ENCODE data around the gene RAB25.

DNA sequence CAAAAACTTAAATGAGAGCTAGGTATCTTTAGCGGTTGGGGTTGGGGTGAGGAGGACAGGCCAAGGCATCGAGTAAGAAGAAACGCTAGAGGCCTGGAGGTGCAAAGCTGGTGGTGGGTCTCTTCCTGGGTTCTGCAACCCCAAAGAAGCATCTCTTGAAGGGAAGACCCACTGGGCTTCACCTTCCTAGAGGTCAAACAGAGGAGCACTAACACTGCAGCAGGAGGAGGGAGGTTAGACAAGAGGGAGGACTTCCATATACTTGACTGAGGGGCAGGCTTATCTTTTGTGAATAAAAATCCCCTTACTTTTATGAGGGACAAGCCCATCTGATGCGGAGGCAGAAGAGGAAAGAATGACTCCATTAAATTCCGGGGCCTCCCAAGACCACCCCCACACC, 18.8 kb downstream of the RAB25 start:
- no peak for TF ChIP-seq CTCF (IDR thresholded peaks at IDR 0.05; ENCODE audit: low read depth, low read length, missing input control)
- TF ChIP-seq SP1 (IDR thresholded peaks at IDR 0.05), result no peak
